Activated CD4-positive, alpha-beta T cell treated with anti-CD3 and anti-CD28 coated beads, Interleukin-10, Interleukin-2, amounts not matched to agents 100 ng/mL and 50 ng/mL, durations not matched to agents 16 hours and 8 hours (primary cell): ENCODE results near the gene DYNLT2.

Source experiments
- DNase-seq: peaks from one replicate; pipeline ENCODE4 v3.0.0-alpha.2; 2020

Gene DYNLT2

GRCh38 chr6:169726963-169727362 is 24.4 kb downstream of the DYNLT2 start:
- DNase-seq: no peak

- no peak for DNase-seq
Observed at GRCh38 chr6:169726049-169726400, 25.3 kb downstream of the DYNLT2 start.

- peak; percentile 15 for DNase-seq
Observed at GRCh38 chr6:169725125-169726048, 26.0 kb downstream of the DYNLT2 start.

- DNase-seq: peak; percentile 75
Observed at GRCh38 chr6:169724494-169725124, 26.8 kb downstream of the DYNLT2 start, which contains the start of gene PHF10. PHF10 (minus strand) TSS chr6:169724500; CDS start chr6:169723931, 569 bp downstream.

DNA sequence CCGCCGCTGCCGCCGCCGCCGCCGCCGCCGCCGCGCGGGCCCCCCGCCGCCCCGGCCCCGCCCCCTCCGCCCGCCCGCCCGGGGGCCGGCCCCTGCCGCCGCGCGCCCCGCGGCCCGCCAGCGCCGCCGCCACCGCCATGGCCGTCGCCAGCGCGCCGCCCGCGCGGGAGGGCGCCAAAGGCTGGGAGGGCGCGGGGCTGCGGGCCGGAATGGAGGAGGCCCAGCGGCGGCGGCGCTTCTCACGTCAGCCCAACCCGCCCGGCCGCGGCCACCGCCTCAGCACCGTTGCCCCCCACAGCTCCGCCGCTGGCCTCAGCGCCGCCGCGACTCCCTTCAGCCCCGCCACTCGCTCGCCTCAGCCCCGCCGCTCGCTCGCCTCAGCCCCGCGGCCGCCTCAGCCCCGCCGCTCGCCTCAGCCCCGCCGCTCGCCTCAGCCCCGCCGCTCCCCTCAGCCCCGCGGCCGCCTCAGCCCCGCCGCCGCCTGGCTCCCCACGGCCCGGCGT is 27.3 kb downstream of the DYNLT2 start:
- peak; percentile 41 for DNase-seq

- peak; percentile 67 for DNase-seq
Observed at GRCh38 chr6:169723200-169723909, 28.0 kb downstream of the DYNLT2 start.

DNA sequence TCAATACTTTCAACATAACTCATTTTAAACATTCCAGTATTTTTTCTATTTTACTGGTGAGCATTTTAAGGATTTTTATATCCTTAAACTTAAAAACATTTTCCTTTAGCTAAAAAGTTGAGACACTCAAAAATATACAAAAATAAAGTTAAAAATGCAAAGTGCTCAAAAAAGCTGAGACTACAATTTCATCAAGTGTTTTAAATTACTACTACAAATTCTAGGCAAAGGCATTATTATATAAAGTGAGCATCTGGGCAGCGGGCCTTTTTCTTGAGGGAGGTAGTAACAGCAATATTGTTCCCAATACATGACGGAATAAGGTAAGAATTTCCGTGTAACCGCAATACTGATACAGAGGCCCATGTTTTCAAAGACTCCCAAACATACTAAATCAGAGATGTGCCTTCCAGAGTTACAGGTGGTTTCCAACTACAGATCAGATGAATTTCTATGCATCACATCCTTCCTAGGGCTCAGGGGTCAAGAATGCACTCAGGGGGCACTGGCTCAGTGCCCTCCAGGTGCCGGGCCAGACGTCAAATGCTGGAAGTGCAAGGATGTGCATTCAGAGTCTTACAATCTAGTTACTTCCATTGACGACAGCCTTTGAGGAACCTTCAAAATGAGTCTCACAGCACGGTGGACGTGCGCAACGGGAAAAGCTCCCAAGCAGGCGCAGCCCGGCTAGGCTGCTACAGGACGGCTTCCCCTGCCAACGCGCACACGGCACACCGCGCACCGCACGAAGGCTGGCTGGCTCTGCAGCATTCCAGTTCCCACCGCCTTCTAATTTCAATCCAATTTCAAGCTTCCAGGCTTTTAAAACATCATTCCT is 28.8 kb downstream of the DYNLT2 start:
- DNase-seq: peak; percentile 38

DNA sequence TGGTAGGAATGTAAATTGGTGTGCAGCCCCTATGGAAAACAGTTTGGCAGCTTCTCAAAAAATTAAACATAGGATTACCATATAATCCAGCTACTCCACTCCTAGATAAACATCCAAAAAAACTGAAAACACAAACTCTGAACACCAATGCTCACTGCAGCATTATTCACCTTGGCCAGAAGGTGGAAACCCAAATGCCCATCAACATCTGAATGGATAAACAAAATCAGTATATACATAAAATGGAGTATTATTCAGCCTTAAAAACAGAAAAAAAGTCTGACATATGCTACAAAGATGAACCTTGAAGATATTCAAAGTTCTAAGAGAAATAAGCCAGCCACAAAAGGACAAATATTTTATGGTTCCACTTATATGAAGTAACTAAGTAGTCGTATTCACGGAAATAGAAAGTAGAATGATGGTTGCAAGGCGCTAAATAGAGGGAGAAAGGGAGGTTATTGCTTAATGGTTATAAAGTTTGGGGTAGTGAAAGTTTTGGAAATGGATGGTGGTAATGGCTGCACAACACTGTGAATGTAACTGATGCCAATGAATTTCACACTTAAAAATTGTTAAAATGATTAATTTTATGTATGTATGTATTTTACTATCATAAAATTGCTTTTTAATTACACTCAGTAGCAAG is 31.0 kb downstream of the DYNLT2 start:
- DNase-seq: no peak

DNA sequence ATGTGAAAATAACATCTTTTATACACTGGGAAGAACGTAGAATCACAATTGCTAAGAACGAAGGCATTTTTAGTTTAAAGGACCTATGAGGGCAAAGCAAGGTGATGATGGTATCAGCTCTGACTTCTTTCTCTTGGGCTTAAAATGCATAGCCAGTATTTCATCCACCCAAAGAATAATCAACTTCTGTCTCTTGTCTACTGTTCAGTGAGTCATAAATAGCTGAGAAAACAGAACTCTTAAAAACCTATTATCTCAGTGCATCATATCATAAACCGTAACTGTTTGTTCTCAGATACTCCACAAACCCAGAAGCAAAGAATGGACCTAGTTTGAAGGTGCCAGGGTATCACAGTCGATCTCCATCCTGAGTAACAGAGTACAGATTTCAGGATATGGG is 32.3 kb downstream of the DYNLT2 start:
- no peak for DNase-seq

DNA sequence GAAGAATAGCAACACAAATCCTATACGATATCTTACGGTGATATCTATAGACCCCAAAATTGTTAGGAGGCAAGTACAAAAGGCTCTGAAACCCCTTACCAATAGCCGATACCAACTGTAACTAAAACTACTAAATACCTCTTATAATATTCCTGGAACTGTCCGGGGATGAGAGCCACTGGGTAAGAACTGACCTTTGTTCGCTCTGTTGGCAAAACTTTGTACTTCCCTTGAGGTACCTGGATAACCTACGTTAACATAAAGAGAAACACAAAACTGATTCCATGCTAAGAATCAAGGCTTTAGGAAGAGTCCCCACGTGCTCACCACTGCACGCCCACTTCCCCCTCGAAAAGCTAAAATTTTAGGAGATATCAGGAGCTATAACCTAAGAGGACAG is 36.8 kb downstream of the DYNLT2 start:
- DNase-seq: no peak

- DNase-seq: no peak
Observed at GRCh38 chr6:169714178-169714577, 37.2 kb downstream of the DYNLT2 start.

DNA sequence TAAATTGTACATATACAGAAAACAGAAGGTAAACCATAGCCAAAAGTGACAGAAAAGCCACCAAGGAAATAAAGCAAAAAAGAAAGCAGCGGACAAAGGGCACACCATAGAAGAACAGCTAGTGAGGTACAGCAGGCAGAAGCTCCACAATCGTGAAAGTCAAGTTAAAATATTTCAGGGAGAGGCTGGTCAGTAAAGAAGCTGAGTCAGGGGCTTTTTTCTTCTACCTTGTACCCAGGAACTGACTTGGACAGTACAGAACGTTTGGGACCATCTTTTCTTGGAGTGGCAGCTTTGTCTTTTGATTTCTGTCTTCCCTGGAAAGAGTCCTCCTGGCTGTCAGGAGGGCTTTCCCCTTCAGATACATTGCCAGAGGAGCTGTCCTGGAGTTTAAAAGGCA is 41.4 kb downstream of the DYNLT2 start:
- no peak for DNase-seq

GRCh38 chr6:169709293-169709692 is 42.1 kb downstream of the DYNLT2 start:
- DNase-seq: no peak

DNA sequence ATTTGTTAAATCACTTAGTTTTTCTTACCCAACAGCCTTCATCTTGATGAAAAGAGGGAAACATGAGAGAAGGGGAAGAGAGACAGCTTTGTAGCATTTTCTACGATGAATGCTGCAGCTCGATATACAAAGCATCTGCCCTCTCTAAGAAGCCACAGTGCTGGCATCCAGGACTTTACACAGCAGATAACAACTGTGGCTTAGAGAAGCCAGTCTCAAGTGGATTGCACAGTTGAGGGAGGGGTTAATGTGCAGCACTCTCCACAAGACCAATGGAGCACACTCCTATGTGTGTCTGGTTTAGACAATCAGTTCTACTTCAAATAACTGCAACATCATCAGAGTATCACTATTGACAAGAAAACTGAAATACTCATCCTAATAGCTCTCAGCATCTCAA is 43.6 kb downstream of the DYNLT2 start:
- no peak for DNase-seq

GRCh38 chr6:169702840-169703246 is 48.5 kb downstream of the DYNLT2 start:
- no peak for DNase-seq

GRCh38 chr6:169701954-169702839 is 49.2 kb downstream of the DYNLT2 start, which contains the start of the genes C6orf120 and WDR27:
C6orf120 (plus strand) TSS chr6:169702126; CDS start chr6:169702460, 334 bp downstream.
WDR27 (minus strand) TSS chr6:169702029; CDS start chr6:169689005, 13,024 bp downstream.
- peak; percentile 98 for DNase-seq

- no peak for DNase-seq
Observed at GRCh38 chr6:169701311-169701953, 49.9 kb downstream of the DYNLT2 start.

DNA sequence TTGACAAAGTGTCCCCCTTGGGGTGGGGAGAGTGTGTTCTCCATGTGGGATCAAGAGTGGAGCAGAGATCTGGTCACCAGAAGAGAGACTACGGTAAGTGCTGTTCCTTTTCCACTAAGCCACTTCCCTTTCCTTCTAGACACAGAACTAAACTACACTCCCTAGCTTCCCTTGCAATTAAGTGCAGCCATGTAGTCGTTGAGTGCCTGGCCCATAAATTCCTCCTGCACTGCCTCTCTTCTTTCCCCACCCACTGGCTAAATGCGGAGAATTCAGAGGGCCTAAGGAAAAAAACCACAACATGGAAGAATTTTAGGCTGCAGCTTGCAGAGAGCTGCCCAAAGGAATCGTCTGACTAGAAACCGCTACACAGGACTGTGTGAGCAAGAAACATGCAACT is 51.1 kb downstream of the DYNLT2 start:
- DNase-seq: no peak

DNA sequence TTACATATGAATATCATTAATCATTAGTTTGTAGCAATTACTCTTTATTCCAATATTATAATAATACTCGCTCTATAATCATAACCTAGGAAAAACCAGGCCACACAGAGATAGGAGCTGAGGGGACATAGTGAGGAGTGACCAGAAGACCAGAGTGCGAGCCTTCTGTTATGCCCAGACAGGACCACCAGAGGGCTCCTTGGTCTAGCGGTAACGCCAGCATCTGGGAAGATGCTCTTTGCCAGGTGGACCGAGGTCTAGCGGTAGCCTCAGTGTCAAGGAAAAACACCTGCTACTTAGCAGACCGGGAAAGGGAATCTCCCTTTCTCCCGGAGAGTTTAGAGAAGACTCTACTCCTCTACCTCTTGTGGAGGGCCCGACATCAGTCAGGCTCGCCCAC is 54.3 kb downstream of the DYNLT2 start:
- peak; percentile 18 for DNase-seq

DNA sequence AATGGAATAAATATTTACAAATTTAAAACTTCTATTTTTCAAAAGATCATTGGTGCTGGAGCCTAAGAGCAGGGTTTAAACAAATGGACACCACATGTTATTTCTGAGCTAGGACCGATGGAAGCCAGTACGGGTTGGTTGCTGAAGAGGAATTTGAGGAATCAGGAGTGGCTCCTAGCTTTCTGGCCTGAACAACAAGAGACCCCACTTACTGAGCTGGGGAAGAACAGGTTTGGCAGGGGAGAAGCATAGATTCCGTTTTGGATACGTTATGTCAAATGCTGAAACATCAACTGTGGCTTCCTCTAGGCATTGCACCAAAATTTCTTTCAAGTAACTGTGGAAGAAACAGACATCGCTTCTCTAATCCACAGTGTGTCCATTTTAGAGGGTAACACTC is 56.2 kb downstream of the DYNLT2 start:
- DNase-seq: no peak
